HG03103 (cell line): ENCODE results near the gene LDLRAP1.

Source experiments
- ATAC-seq: cut with Tn5 transposase; IDR thresholded peaks from one replicate; pipeline ENCODE4 v1.9.1; 2021; ENCODE audit warnings: low read depth; ENCODE audit not compliant: unreplicated experiment

Gene LDLRAP1

DNA sequence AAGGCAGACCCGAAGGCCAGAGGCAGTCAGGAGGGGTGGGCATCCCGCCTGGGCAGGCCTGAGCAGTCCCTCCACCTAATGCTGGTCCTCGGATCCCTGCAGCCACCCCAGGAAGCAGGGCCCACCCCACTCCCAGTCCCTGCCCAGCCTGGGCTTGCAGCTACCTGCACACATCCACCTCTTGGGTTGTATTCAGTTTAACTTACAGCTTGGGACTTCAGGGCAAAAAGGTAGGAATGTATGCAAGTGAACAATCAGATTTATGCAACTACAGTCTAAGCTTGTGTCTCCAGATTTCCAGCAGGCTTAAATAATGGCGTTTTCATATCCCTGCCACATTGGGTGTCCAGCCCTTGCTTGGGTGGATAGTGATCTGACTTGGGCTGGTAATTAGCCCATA lies 17.4 kb downstream of the LDLRAP1 start:
- no peak for ATAC-seq

- no peak for ATAC-seq
These were observed 18.2 kb downstream of the LDLRAP1 start for GRCh38 chr1:25561421-25562100.

DNA sequence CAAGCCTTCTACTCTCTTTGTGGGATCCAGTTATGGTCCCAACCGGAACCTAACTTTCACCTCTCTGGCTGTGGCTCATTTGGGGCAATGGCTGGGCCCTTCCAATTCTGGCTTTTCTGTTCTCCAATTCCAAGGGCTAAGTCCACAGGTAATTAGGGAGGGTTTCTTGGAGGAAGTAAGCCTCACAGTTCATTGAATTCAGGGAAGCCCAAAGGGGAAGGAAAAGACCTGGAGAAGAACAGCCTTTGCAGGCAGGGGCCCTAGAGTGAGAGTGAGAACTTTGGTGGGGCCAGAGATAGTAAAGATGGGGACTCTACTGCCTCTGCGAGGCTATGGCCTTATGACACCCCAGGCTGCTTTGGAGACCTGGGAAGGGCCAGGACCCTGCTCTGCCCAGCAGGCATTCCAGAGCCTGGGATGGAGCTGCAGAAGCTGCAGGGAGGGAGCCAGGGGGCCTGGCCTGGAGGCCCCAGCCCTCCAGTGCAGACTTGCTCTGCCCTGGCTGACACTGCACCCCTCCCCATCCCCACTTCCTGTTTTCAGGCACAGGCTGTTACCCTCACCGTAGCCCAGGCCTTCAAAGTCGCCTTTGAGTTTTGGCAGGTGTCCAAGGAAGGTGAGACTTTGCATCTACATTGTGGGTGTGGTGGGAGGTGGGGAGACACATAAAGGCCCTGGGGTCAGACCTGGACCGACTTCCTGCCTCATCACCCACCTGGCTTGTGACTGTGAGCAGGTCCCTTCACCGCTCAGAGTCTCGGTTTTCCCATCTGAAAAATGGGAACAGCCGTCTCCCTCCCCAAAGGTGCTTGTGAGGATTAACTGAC lies 18.9 kb downstream of the LDLRAP1 start:
- ATAC-seq = no peak

DNA sequence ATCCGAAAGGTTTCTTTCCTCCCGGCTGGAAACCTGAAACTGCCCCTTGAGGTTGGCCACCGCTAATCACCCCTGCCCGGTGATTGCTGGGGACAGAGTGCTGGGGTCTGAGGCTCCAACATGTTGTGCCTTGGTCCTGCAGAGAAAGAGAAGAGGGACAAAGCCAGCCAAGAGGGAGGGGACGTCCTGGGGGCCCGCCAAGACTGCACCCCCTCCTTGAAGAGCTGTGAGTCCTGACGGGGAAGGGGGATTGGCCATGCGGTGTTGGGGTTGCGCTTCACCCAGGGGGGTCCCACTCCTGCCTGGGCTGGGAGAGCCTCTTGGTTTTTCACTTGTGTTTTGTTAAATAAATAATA lies 19.5 kb downstream of the LDLRAP1 start:
- ATAC-seq = no peak

GRCh38 chr1:25563330-25564215 lies 20.2 kb downstream of the LDLRAP1 start:
- no peak for ATAC-seq

DNA sequence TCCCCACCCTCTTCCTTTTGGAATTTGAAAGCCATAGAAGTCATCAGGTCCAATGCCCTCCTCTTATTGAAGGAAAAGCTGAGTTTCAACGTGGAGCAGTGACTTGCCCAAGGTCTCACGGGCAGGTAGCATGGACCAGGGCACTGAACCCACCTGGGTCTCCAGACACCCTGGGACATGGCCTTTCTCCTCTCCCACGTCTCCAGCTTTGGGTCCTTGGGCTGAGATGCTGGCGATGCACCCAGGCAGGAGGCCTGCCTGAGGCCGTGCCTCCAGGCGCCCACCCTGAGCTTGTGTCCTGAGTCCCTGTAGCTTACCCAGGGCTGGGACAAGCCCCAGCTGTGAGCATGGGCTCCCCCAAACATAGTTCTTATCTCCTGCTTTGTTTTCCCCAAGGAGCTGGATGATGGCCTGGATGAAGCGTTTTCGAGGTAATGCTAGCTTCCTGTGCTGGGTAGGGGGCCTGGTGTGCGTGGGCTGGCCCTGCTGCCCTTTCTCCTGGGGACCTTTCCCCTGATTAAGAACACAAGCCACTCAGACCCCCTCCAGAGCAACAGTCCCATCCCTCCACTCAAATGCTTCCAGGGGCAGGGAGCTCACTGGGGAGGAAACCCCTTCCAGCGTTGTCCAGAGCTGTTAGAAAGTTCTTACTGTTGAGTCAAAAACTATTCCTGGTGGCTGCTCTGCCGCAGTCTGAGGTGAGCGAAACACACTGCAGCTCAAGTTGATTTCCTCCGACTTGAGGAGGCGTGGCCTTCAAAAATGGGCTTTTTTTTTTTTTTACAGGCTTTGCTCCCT lies 21.6 kb downstream of the LDLRAP1 start:
- no peak for ATAC-seq

DNA sequence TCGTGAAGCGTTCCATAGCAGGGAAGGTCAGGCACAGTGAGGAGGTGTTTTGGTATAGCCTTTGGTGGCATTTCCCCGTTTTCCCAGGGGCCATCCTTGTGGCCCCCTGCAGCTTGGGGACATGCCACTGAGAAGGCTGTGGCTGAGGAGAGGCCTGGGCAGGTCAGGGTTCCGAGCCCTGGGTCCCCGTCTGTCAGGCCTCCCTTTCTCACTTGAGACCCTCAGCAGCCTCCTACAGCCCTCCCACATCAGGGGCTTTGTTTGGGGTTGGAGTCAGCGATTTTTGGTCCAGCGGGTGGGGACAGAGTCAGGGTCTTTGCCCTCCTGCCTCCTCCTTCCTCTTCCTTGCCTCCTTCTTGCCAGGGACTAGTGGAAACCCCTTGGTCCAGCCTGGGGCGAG lies 22.2 kb downstream of the LDLRAP1 start:
- ATAC-seq = no peak

- ATAC-seq = no peak
These were observed 22.8 kb downstream of the LDLRAP1 start for GRCh38 chr1:25566176-25566729.

GRCh38 chr1:25566730-25567341 lies 23.4 kb downstream of the LDLRAP1 start:
- no peak for ATAC-seq

- ATAC-seq = no peak
These were observed 24.3 kb downstream of the LDLRAP1 start for GRCh38 chr1:25567710-25568089.

GRCh38 chr1:25568090-25568833 lies 24.9 kb downstream of the LDLRAP1 start:
- ATAC-seq = no peak

- no peak for ATAC-seq
These were observed 25.6 kb downstream of the LDLRAP1 start for GRCh38 chr1:25568834-25569596.

DNA sequence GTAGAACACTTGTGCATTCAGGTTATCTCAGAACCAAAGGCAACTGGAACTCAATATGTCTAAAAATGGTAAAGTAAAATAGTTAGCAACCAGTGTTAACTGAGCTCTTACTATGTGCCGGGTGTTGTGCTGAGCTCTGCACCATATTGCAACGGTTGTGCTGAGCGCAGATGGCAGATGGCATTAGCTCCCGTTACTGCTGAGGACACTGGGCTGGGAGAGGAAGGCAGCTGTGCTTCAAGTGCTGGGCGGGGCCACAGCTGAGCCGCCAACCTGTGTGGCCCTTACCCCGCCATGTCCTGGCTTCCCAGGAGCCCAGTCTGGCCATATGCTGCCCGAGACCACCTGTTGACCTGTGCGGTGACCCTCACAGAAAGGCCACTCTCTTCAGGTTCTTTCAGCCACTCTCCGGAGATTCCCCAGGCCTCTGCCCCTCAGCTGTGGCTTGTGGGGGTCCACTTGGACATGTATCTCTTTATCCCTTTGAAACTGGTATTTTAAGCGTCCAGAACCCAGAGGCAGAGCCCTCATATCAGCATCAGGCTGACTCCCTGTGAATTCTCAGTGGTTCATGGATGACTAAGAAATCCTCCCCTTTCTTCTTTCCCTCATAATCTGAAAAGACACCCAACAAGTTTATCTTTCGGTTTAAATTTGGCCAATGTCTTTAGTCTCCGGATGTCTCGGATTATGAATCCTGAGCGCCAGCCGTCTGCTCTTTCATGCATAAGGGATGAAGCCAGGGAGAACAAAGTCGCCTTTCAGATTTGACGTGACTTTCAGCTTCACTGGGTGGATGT lies 26.4 kb downstream of the LDLRAP1 start:
- no peak for ATAC-seq

DNA sequence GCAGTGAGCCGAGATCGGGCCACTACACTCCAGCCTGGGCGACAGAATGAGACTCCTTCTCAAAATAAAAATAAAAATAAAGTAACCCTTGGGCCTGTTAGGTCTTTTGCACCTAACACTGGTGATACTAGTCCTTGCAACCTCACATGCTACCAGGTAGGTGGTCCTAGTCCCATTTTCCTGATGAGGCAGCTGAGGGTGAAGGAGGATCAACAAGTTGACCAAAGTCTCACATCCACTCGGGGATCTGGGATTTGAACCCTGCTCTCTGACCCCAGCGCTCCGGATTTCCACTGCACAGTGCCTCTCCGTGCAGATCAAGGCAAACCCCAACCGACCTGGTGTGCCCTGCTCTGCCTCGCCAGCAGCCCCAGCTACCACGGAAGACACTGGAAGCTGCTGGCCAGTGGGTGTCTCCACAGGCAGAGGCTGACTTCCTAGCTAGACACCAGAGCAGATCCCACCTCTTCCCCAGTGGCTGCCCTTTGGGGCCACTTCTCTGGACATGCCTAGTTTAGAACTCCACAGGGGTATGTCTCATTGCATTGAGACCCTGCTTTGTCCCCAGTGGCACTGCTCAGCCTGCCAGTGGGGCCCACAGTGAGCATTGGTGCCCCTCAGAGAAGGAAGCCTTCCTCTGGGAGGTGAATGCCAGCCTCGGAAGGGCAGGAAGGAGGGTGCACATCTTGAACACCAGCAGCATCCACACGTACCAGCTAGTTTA lies 27.6 kb downstream of the LDLRAP1 start:
- no peak for ATAC-seq

DNA sequence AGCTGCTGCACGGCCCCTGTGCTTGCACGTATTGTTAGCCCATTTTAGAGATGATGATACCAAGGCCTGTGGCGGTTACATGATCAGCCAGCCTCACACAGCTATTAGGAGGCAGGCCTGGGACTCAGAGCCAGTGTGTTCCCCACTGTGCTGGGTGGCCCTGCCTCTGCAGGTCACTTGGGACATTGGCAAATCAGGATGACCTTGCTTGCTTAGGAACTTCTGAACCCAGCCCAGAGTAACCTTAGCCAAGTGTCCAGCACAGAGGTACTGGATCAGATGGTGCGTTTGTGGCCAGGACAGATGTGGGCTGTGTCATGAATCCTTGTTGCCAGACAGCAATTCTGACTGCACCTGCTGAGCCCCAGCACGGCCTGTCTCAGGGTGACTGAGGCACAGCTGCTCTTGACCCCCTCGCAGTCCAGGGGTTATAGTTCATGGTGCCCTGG lies 28.1 kb downstream of the LDLRAP1 start:
- ATAC-seq = no peak

DNA sequence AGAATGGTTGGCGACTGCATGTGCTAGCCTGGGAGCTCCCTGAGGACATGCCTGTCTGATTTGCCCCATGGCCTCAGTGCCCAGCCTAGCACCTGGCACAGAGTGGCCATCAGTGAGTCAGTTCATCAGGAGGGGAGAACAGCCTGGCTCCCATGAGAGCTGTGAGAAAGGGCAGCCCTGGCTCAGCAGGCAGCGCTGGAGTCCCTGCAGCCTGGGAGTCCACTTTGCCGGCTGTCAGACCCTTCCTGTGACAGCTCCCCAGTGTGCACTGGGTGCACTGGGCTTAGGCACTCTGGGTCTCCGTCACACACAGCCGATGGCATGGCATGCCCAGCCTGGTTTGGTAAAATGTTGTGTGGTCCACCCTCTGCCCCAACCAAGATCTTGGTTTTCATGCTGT lies 28.7 kb downstream of the LDLRAP1 start:
- ATAC-seq = no peak
